HepG2 (cell line): Measurements from ENCODE around the gene LRRC8E. TPM values are rescaled to one million over a fixed set of nuclear protein-coding genes. Genes with fewer than 3 reads are reported as not detected.
A peak's percentile ranks its signal among the peaks of the same experiment; 100 is the strongest.

ENCODE experiments used
- BORCS8-MEF2B ChIP-seq: sonication (generic); formaldehyde crosslinking; IDR thresholded peaks from 2 replicates; pipeline ENCODE4 v1.8.0; 2022; ENCODE audit warnings: mild to moderate bottlenecking, missing genetic modification reagents
- E2F5 ChIP-seq: sonication (generic); formaldehyde crosslinking; conservative IDR thresholded peaks from 2 replicates; pipeline ENCODE4 v1.4.0; 2020; ENCODE audit warnings: missing genetic modification reagents
- ERF ChIP-seq: IDR thresholded peaks from 2 replicates; pipeline ENCODE4 v1.6.1; 2018; ENCODE audit warnings: missing biosample characterization, missing genetic modification reagents
- FOXO1 ChIP-seq: sonication (generic); formaldehyde crosslinking; IDR thresholded peaks from 2 replicates; pipeline ENCODE4 v1.4.0; 2020; ENCODE audit warnings: missing genetic modification reagents
- GPBP1L1 ChIP-seq: sonication (generic); formaldehyde crosslinking; IDR thresholded peaks from 2 replicates; pipeline ENCODE4 v1.5.0; 2020; ENCODE audit warnings: mild to moderate bottlenecking, missing genetic modification reagents
- MZF1 ChIP-seq: sonication (generic); formaldehyde crosslinking; IDR thresholded peaks from 2 replicates; pipeline ENCODE4 v1.8.1; 2023; ENCODE audit warnings: mild to moderate bottlenecking, missing genetic modification reagents, borderline replicate concordance
- PPARG ChIP-seq: conservative IDR thresholded peaks from 2 replicates; pipeline ENCODE4 v1.6.1; 2016; ENCODE audit warnings: missing biosample characterization, missing genetic modification reagents
- RAD21 ChIP-seq: fragments of 450-650 bp; formaldehyde crosslinking; IDR thresholded peaks from 2 replicates; pipeline ENCODE4 v1.5.0; 2020; ENCODE audit warnings: mild to moderate bottlenecking
- SNAPC5 ChIP-seq: sonication (generic); formaldehyde crosslinking; IDR thresholded peaks from 2 replicates; pipeline ENCODE4 v1.8.1; 2023; ENCODE audit warnings: mild to moderate bottlenecking, missing genetic modification reagents, borderline replicate concordance
- SOX5 ChIP-seq: IDR thresholded peaks from 2 replicates; pipeline ENCODE4 v1.6.1; 2016; ENCODE audit warnings: borderline replicate concordance
- TGIF2 ChIP-seq: IDR thresholded peaks from 2 replicates; pipeline ENCODE4 v1.6.1; 2016; ENCODE audit warnings: control low read depth, missing compliant biosample characterization
- XRCC5 ChIP-seq: fragments of 200-400 bp; formaldehyde crosslinking; optimal IDR thresholded peaks from 2 replicates; pipeline ENCODE3; 2017; ENCODE audit warnings: mild to moderate bottlenecking, low read length
- ZFP82 ChIP-seq: sonication (generic); formaldehyde crosslinking; IDR thresholded peaks from 2 replicates; pipeline ENCODE4 v1.5.1; 2020; ENCODE audit warnings: mild to moderate bottlenecking, missing genetic modification reagents, borderline replicate concordance
- ZNF207 ChIP-seq: fragments of 450-650 bp; IDR thresholded peaks from 2 replicates; pipeline ENCODE4 v1.6.1; 2016; ENCODE audit warnings: antibody characterized with exemption, borderline replicate concordance
- ZNF432 ChIP-seq: sonication (generic); formaldehyde crosslinking; IDR thresholded peaks from 2 replicates; pipeline ENCODE4 v1.5.0; 2020; ENCODE audit warnings: missing genetic modification reagents, mild to moderate bottlenecking, borderline replicate concordance
- ZNF574 ChIP-seq: sonication (generic); formaldehyde crosslinking; IDR thresholded peaks from 2 replicates; pipeline ENCODE4 v1.4.0; 2020; ENCODE audit warnings: missing genetic modification reagents
- ZNF737 ChIP-seq: sonication (generic); formaldehyde crosslinking; IDR thresholded peaks from 2 replicates; pipeline ENCODE4 v1.5.0; 2020; ENCODE audit warnings: missing genetic modification reagents, mild to moderate bottlenecking, borderline replicate concordance
- ZNF740 ChIP-seq: sonication (generic); formaldehyde crosslinking; IDR thresholded peaks from 2 replicates; pipeline ENCODE4 v1.4.0; 2020; ENCODE audit warnings: missing genetic modification reagents
- ZNF782 ChIP-seq: sonication (generic); formaldehyde crosslinking; IDR thresholded peaks from 2 replicates; pipeline ENCODE4 v1.4.0; 2020; ENCODE audit warnings: missing genetic modification reagents, mild to moderate bottlenecking, borderline replicate concordance
- ZNF784 ChIP-seq: sonication (generic); formaldehyde crosslinking; IDR thresholded peaks from 2 replicates; pipeline ENCODE4 v1.5.1; 2020; ENCODE audit warnings: missing genetic modification reagents, mild to moderate bottlenecking, borderline replicate concordance
- ZSCAN9 ChIP-seq: IDR thresholded peaks from 2 replicates; pipeline ENCODE4 v1.6.1; 2016; ENCODE audit warnings: borderline replicate concordance
- polyA plus RNA-seq, 8 experiments: library from polyadenylated mRNA; depleted of rRNA in 3 of 8; stranded (reverse) in 7 of 8; unstranded in 1 of 8; fragments of >200 nt; fragmentation: Illumina TruSeq in 4 of 8; extraction: Trizol in 4 of 8; gene quantifications; 2 replicates each; pipeline versions ENCODE4 v1.2.1 to v1.2.3, GENCODE V29; 2011 to 2016; ENCODE audit warnings: low read depth in 4 of 8, missing spikeins in 1 of 8, mixed read lengths in 1 of 8; ENCODE audit not compliant: insufficient read depth in 1 of 8
- total RNA-seq, 5 experiments: library from RNA; depleted of rRNA; stranded (reverse); fragments of >200 nt; fragmentation: Illumina TruSeq; extraction: Trizol; gene quantifications; 2 replicates each; pipeline ENCODE4 v1.2.3, GENCODE V29; 2016; ENCODE audit warnings: low read depth in 1 of 5

The LRRC8E gene
- total and polyA plus RNA-seq, 2 of the 13 experiments (the other 11 are each of a cell fraction or from before 2014, with no cell fraction given), result 8.0 to 10.3 TPM

GRCh38 chr19:7903244-7904073 is 15.1 kb downstream of the LRRC8E start, which contains the start of gene MAP2K7 (continued):
- peak; percentile 56; the same call in 1 of the 2 replicates for TF ChIP-seq E2F5 (CRISPR knock-in tag)
- TF ChIP-seq ZNF432 (CRISPR knock-in tag), result no peak
- peak; percentile 87 for TF ChIP-seq ZNF574 (CRISPR knock-in tag)
- TF ChIP-seq ERF, result peak; percentile 98
- peak; percentile 43 for TF ChIP-seq PPARG (CRISPR knock-in tag)
- 0 out of 2 replicates have a peak, but pooled peaks have one; percentile 69 for TF ChIP-seq ZNF784 (CRISPR knock-in tag)
- TF ChIP-seq ZNF737 (CRISPR knock-in tag), result no peak
- TF ChIP-seq RAD21 (CRISPR knock-in tag), result peak; percentile 72; the same call in 1 of the 2 replicates
- TF ChIP-seq TGIF2 (CRISPR knock-in tag), result no peak
- peak; percentile 50 for TF ChIP-seq SOX5 (CRISPR knock-in tag)
- TF ChIP-seq ZNF740 (CRISPR knock-in tag), result no peak
- TF ChIP-seq BORCS8-MEF2B (CRISPR knock-in tag), result peak; percentile 79
- no peak for TF ChIP-seq GPBP1L1
- peak; percentile 63; the same call in 1 of the 2 replicates for TF ChIP-seq FOXO1
- TF ChIP-seq ZNF782, result peak; percentile 32; the same call in 1 of the 2 replicates
- no peak for TF ChIP-seq ZFP82 (CRISPR knock-in tag)
- TF ChIP-seq MZF1 (CRISPR knock-in tag), result no peak
- TF ChIP-seq ZSCAN9 (CRISPR knock-in tag), result peak; percentile 93
- TF ChIP-seq ZNF207, result no peak
- no peak for TF ChIP-seq SNAPC5
- TF ChIP-seq XRCC5, result peak; percentile 83
